Astrocyte of the hippocampus (primary cell): ENCODE data around the gene AMZ1.

Experiments
- DNase-seq: peaks from one replicate; pipeline ENCODE4 v3.0.0; 2011; ENCODE audit warnings: low read depth, low spot score

Gene AMZ1

GRCh38 chr7:2687881-2688318 lies at the start of gene AMZ1:
Gene AMZ1, plus strand, starts transcription at chr7:2688202. Its CDS starts 12,250 bp downstream, at chr7:2700452.
- peak; percentile 34 for DNase-seq

GRCh38 chr7:2638224-2638991 lies 49.6 kb upstream of the AMZ1 start:
- DNase-seq = peak; percentile 84

- DNase-seq = peak; percentile 49
These were observed 48.8 kb upstream of the AMZ1 start for GRCh38 chr7:2639181-2639681.

GRCh38 chr7:2639695-2640481 lies 48.1 kb upstream of the AMZ1 start:
- DNase-seq = no peak

- no peak for DNase-seq
These were observed 47.5 kb upstream of the AMZ1 start for GRCh38 chr7:2640482-2640830.

GRCh38 chr7:2640846-2641316 lies 47.1 kb upstream of the AMZ1 start:
- no peak for DNase-seq

GRCh38 chr7:2641406-2642393 lies 46.3 kb upstream of the AMZ1 start:
- DNase-seq = peak; percentile 100

GRCh38 chr7:2643386-2644219 lies 44.4 kb upstream of the AMZ1 start:
- DNase-seq = no peak

GRCh38 chr7:2644220-2644561 lies 43.8 kb upstream of the AMZ1 start:
- no peak for DNase-seq

- no peak for DNase-seq
These were observed 43.3 kb upstream of the AMZ1 start for GRCh38 chr7:2644562-2645273.

- DNase-seq = peak; percentile 50
These were observed 42.6 kb upstream of the AMZ1 start for GRCh38 chr7:2645274-2645868.

- DNase-seq = no peak
These were observed 41.7 kb upstream of the AMZ1 start for GRCh38 chr7:2646336-2646679.

- no peak for DNase-seq
These were observed 41.1 kb upstream of the AMZ1 start for GRCh38 chr7:2646680-2647571.

GRCh38 chr7:2647594-2648172 lies 40.3 kb upstream of the AMZ1 start:
- no peak for DNase-seq

- DNase-seq = no peak
These were observed 38.7 kb upstream of the AMZ1 start for GRCh38 chr7:2649139-2649838.

GRCh38 chr7:2649991-2650390 lies 38.0 kb upstream of the AMZ1 start:
- DNase-seq = no peak

GRCh38 chr7:2650451-2650850 lies 37.6 kb upstream of the AMZ1 start:
- DNase-seq = peak; percentile 63

GRCh38 chr7:2651336-2651735 lies 36.7 kb upstream of the AMZ1 start:
- DNase-seq = peak; percentile 46
